K562 (cell line): ENCODE data around the gene HPS3. TPM values are rescaled to one million over a fixed set of nuclear protein-coding genes. Genes with fewer than 3 reads are reported as not detected.

Experiments
- CREM ChIP-seq: IDR thresholded peaks from 2 replicates; pipeline ENCODE4 v1.6.1; 2014; ENCODE audit warnings: antibody characterized with exemption, low read depth
- DPF2 ChIP-seq: fragments of 450-650 bp; IDR thresholded peaks from 2 replicates; pipeline ENCODE4 v1.6.1; 2016
- ELF4 ChIP-seq: fragments of 450-650 bp; formaldehyde crosslinking; IDR thresholded peaks from 2 replicates; pipeline ENCODE4 v1.4.0; 2022; ENCODE audit warnings: missing genetic modification characterization
- FOXA3 ChIP-seq, 2 experiments: fragments of 450-650 bp in 1 of 2; sonication (generic) in 1 of 2; formaldehyde crosslinking; IDR thresholded peaks in 1 of 2; conservative IDR thresholded peaks in 1 of 2; 2 replicates each; pipeline versions ENCODE4 v1.4.0 to v1.8.0; 2020 to 2022; ENCODE audit warnings: mild to moderate bottlenecking in 2 of 2, missing genetic modification reagents in 1 of 2
- FOXJ2 ChIP-seq: fragments of 200-800 bp; sonication (Bioruptor generic); IDR thresholded peaks from 2 replicates; pipeline ENCODE4 v1.6.1; 2016; ENCODE audit warnings: missing genetic modification characterization, missing compliant biosample characterization
- FOXK2 ChIP-seq, 2 experiments: fragments of 450-650 bp; IDR thresholded peaks in 1 of 2; conservative IDR thresholded peaks in 1 of 2; 2 replicates each; pipeline ENCODE4 v1.6.1; 2016; ENCODE audit warnings: low read depth in 2 of 2, mild to moderate bottlenecking in 1 of 2
- HMGN3 ChIP-seq: IDR thresholded peaks from 2 replicates; pipeline ENCODE4 v1.6.1; 2011; ENCODE audit warnings: borderline replicate concordance, low read depth, mild to moderate bottlenecking, mixed read lengths, low read length; ENCODE audit not compliant: insufficient read length; ENCODE audit errors: extremely low read depth
- HNRNPH1 ChIP-seq: fragments of 200-400 bp; formaldehyde crosslinking; optimal IDR thresholded peaks from 2 replicates; pipeline ENCODE3; 2017; ENCODE audit warnings: low read depth, mild to moderate bottlenecking, low read length, moderate library complexity
- HNRNPK ChIP-seq: fragments of 200-400 bp; formaldehyde crosslinking; IDR thresholded peaks from one replicate; pipeline ENCODE4 v1.6.1; 2018; ENCODE audit warnings: mild to moderate bottlenecking, low read depth, low read length; ENCODE audit not compliant: poor library complexity, severe bottlenecking
- MTA1 ChIP-seq: fragments of 450-650 bp; IDR thresholded peaks from 2 replicates; pipeline ENCODE4 v1.6.1; 2017; ENCODE audit warnings: borderline replicate concordance
- NEUROD1 ChIP-seq: fragments of 150-350 bp; IDR thresholded peaks from 2 replicates; pipeline ENCODE4 v1.6.1; 2014; ENCODE audit warnings: borderline replicate concordance, low read length, low read depth; ENCODE audit not compliant: partially characterized antibody
- NFATC3 ChIP-seq: fragments of 450-650 bp; IDR thresholded peaks from 2 replicates; pipeline ENCODE4 v1.6.1; 2017; ENCODE audit warnings: mild to moderate bottlenecking
- PTRF ChIP-seq: fragments of 450-650 bp; IDR thresholded peaks from 2 replicates; pipeline ENCODE4 v1.6.1; 2016; ENCODE audit warnings: mild to moderate bottlenecking, missing genetic modification characterization, missing compliant biosample characterization
- SAFB2 ChIP-seq: fragments of 200-400 bp; formaldehyde crosslinking; IDR thresholded peaks from 2 replicates; pipeline ENCODE4 v1.6.1; 2018; ENCODE audit warnings: borderline replicate concordance, low read length, low read depth, moderate library complexity; ENCODE audit not compliant: severe bottlenecking
- SOX6 ChIP-seq: fragments of 450-650 bp; IDR thresholded peaks from 2 replicates; pipeline ENCODE4 v1.6.1; 2014; ENCODE audit warnings: mild to moderate bottlenecking
- SREBF1 ChIP-seq: fragments of 150-350 bp; IDR thresholded peaks from 2 replicates; pipeline ENCODE4 v1.6.1; 2014; ENCODE audit warnings: antibody characterized with exemption, low read depth, low read length, borderline replicate concordance
- SRF ChIP-seq, 2 experiments: fragments of 250-450, 450-650 bp in 1 of 2; sonication (Bioruptor Pico) in 1 of 2; sonication (generic) in 1 of 2; formaldehyde crosslinking; IDR thresholded peaks; 2 replicates each; pipeline versions ENCODE4 v1.5.0 to v1.5.1; 2020 to 2022; ENCODE audit warnings: mild to moderate bottlenecking in 1 of 2, missing genetic modification reagents in 1 of 2
- TBP ChIP-seq: optimal IDR thresholded peaks from 2 replicates; pipeline ENCODE3; 2011; ENCODE audit warnings: low read depth, low read length, improper control_type of control experiment
- TEAD4 ChIP-seq, 2 experiments: sonication (generic) in 1 of 2; formaldehyde crosslinking in 1 of 2; IDR thresholded peaks; 2 replicates each; pipeline versions ENCODE4 v1.6.1 to v1.8.0; 2012 to 2022; ENCODE audit warnings: borderline replicate concordance in 1 of 2, inconsistent platforms in 1 of 2, low read length in 1 of 2, mild to moderate bottlenecking in 1 of 2, missing genetic modification reagents in 1 of 2
- THRA ChIP-seq: fragments of 450-650 bp; IDR thresholded peaks from 2 replicates; pipeline ENCODE4 v1.6.1; 2017; ENCODE audit warnings: mild to moderate bottlenecking, moderate library complexity
- ZKSCAN8 ChIP-seq: fragments of 200-800 bp; sonication (Bioruptor generic); IDR thresholded peaks from 2 replicates; pipeline ENCODE4 v1.6.1; 2016; ENCODE audit warnings: missing genetic modification characterization, missing compliant biosample characterization
- ZNF133 ChIP-seq: fragments of 250-450 bp; sonication (Bioruptor Pico); IDR thresholded peaks from 2 replicates; pipeline ENCODE4 v1.4.0; 2020; ENCODE audit warnings: mild to moderate bottlenecking
- ZNF184 ChIP-seq: sonication (generic); formaldehyde crosslinking; IDR thresholded peaks from 2 replicates; pipeline ENCODE4 v1.5.0; 2020; ENCODE audit warnings: missing genetic modification reagents
- ZNF561 ChIP-seq: fragments of 450-650 bp; formaldehyde crosslinking; conservative IDR thresholded peaks from 2 replicates; pipeline ENCODE4 v1.4.0; 2020; ENCODE audit warnings: mild to moderate bottlenecking, moderate library complexity
- polyA plus RNA-seq, 8 experiments: library from polyadenylated mRNA; depleted of rRNA in 4 of 8; stranded (reverse) in 5 of 8; unstranded in 3 of 8; fragments of >200 nt; fragmentation: Nextera tagmentation in 2 of 8; fragmentation: Illumina TruSeq in 1 of 8; extraction: Ambion mirVana in 2 of 8; extraction: Trizol in 1 of 8; gene quantifications; 2 replicates each; pipeline versions ENCODE4 v1.2.1 to v1.2.3, GENCODE V29; 2011 to 2014; ENCODE audit warnings: inconsistent platforms in 1 of 8, missing spikeins in 1 of 8
- total RNA-seq, 7 experiments: library from RNA; depleted of rRNA in 6 of 7; stranded (reverse); fragments of >200 nt in 6 of 7; fragmentation: Illumina TruSeq in 2 of 7; extraction: Trizol in 2 of 7; gene quantifications; 2 replicates each; pipeline versions ENCODE4 v1.2.1 to v1.2.3, GENCODE V29; 2011 to 2021; ENCODE audit warnings: low replicate concordance in 1 of 7
- TF ChIP-seq, protein P1 (sequence below): fragments of 450-650 bp; conservative IDR thresholded peaks from 2 replicates; pipeline ENCODE4 v1.6.1; 2016; ENCODE audit warnings: missing genetic modification characterization, low read depth, mild to moderate bottlenecking, missing compliant biosample characterization, moderate library complexity

Gene HPS3
- total and polyA plus RNA-seq, 9 of the 15 experiments (the other 6 are each of a cell fraction or from before 2014, with no cell fraction given): 1.2 to 11.3 (median 7.6) TPM

GRCh38 chr3:149085828-149086231, 43.6 kb upstream of the HPS3 start (continued):
- TF ChIP-seq SAFB2 (no peak), SREBF1 (no peak), NFATC3 (peak; percentile 72; the same call in 1 of the 2 replicates), ZNF184 (CRISPR knock-in tag) (no peak), HMGN3 (peak; percentile 25), ZNF561 (no peak), FOXJ2 (peak; percentile 50; the same call in 1 of the 2 replicates), ELF4 (CRISPR knock-in tag) (peak; percentile 76), TBP (peak; percentile 49), FOXA3 (CRISPR knock-in tag; conservative IDR thresholded peaks at IDR 0.05 in 1 of 2, IDR thresholded peaks at IDR 0.05 in 1 of 2) (peak in 1 of 2 experiments; percentile 61; a peak in 2 of 4 replicates), PTRF (tag) (no peak), ZKSCAN8 (no peak), SOX6 (peak; percentile 92), MTA1 (peak; percentile 79), THRA (peak; percentile 90), TEAD4 (IDR thresholded peaks at IDR 0.05; ENCODE audit: low read length) (peak; percentile 91), TEAD4 (CRISPR knock-in tag; IDR thresholded peaks at IDR 0.05; ENCODE audit: borderline replicate concordance) (no peak), HNRNPK (no peak), DPF2 (peak; percentile 94), ZNF133 (CRISPR knock-in tag) (no peak), FOXK2 (conservative IDR thresholded peaks at IDR 0.05 in 1 of 2, IDR thresholded peaks at IDR 0.05 in 1 of 2; ENCODE audit: low read depth in 2 of 2) (0 out of 4 replicates have a peak, but pooled peaks of 1 of the 2 experiments have one; percentile 37), NEUROD1 (peak; percentile 70), CREM (peak; percentile 87), HNRNPH1 (no peak), SRF (CRISPR knock-in tag; IDR thresholded peaks at IDR 0.05) (0 out of 4 replicates have a peak, but pooled peaks of 1 of the 2 experiments have one; percentile 0)
- TF ChIP-seq, protein P1, sequence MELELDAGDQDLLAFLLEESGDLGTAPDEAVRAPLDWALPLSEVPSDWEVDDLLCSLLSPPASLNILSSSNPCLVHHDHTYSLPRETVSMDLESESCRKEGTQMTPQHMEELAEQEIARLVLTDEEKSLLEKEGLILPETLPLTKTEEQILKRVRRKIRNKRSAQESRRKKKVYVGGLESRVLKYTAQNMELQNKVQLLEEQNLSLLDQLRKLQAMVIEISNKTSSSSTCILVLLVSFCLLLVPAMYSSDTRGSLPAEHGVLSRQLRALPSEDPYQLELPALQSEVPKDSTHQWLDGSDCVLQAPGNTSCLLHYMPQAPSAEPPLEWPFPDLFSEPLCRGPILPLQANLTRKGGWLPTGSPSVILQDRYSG (tag): no peak
